Thyroid gland (tissue), 4 donors: ENCODE measurements around the gene SEMA4G.

Experiments used
- CTCF ChIP-seq, 6 experiments: fragments of 200-600 bp in 3 of 6; fragments of 450-650 bp in 3 of 6; sonication (generic) in 3 of 6; IDR thresholded peaks; one replicate each; pipeline ENCODE4 v1.5.1; 2016 to 2019; ENCODE audit warnings: antibody characterized with exemption in 6 of 6, mild to moderate bottlenecking in 2 of 6, inconsistent platforms in 1 of 6, moderate library complexity in 1 of 6
- POLR2A ChIP-seq, 2 donors: fragments of 450-650 bp; IDR thresholded peaks; one replicate each; pipeline ENCODE4 v1.6.1; 2017; ENCODE audit warnings: antibody characterized with exemption in 2 of 2, mild to moderate bottlenecking in 2 of 2, moderate library complexity in 1 of 2

- TF ChIP-seq CTCF (IDR thresholded peaks at IDR 0.05) (no peak), POLR2A (IDR thresholded peaks at IDR 0.05) (no peak)
These were observed 37.9 kb downstream of the SEMA4G start for GRCh38 chr10:101007099-101007711.
